NCI-H345 treated with DMSO at 0.1 percent for 48 hours (cell line): ENCODE results near the gene GNB1L.

ENCODE experiments used
- DNase-seq: peaks from one replicate; lab custom pipeline; 2025; ENCODE audit not compliant: unreplicated experiment; lab: John Stamatoyannopoulos, UW

GNB1L gene

GRCh38 chr22:19826619-19826950 lies 28.1 kb downstream of the GNB1L start:
- no peak for DNase-seq

GRCh38 chr22:19825904-19826618 lies 28.6 kb downstream of the GNB1L start:
- no peak for DNase-seq

- no peak for DNase-seq
Observed at GRCh38 chr22:19824926-19825339, 29.7 kb downstream of the GNB1L start.

GRCh38 chr22:19824212-19824925 lies 30.3 kb downstream of the GNB1L start:
- no peak for DNase-seq

- DNase-seq: no peak
Observed at GRCh38 chr22:19823902-19824211, 30.8 kb downstream of the GNB1L start.

GRCh38 chr22:19823191-19823901 lies 31.3 kb downstream of the GNB1L start:
- DNase-seq: no peak

- DNase-seq: no peak
Observed at GRCh38 chr22:19822301-19823117, 32.2 kb downstream of the GNB1L start.

GRCh38 chr22:19821523-19822300 lies 33.0 kb downstream of the GNB1L start:
- DNase-seq: no peak

- DNase-seq: no peak
Observed at GRCh38 chr22:19820880-19821522, 33.7 kb downstream of the GNB1L start.

GRCh38 chr22:19819911-19820879 lies 34.5 kb downstream of the GNB1L start:
- no peak for DNase-seq

- DNase-seq: no peak
Observed at GRCh38 chr22:19819208-19819910, 35.3 kb downstream of the GNB1L start.

GRCh38 chr22:19818324-19819207 lies 36.1 kb downstream of the GNB1L start:
- no peak for DNase-seq

- DNase-seq: no peak
Observed at GRCh38 chr22:19816372-19817119, 38.1 kb downstream of the GNB1L start.

GRCh38 chr22:19815823-19816290 lies 38.8 kb downstream of the GNB1L start:
- no peak for DNase-seq

GRCh38 chr22:19815093-19815822 lies 39.4 kb downstream of the GNB1L start:
- DNase-seq: no peak

- no peak for DNase-seq
Observed at GRCh38 chr22:19814428-19814827, 40.2 kb downstream of the GNB1L start.
